ENCODE data around the gene SYNE3.

SYNE3 gene, protein sequence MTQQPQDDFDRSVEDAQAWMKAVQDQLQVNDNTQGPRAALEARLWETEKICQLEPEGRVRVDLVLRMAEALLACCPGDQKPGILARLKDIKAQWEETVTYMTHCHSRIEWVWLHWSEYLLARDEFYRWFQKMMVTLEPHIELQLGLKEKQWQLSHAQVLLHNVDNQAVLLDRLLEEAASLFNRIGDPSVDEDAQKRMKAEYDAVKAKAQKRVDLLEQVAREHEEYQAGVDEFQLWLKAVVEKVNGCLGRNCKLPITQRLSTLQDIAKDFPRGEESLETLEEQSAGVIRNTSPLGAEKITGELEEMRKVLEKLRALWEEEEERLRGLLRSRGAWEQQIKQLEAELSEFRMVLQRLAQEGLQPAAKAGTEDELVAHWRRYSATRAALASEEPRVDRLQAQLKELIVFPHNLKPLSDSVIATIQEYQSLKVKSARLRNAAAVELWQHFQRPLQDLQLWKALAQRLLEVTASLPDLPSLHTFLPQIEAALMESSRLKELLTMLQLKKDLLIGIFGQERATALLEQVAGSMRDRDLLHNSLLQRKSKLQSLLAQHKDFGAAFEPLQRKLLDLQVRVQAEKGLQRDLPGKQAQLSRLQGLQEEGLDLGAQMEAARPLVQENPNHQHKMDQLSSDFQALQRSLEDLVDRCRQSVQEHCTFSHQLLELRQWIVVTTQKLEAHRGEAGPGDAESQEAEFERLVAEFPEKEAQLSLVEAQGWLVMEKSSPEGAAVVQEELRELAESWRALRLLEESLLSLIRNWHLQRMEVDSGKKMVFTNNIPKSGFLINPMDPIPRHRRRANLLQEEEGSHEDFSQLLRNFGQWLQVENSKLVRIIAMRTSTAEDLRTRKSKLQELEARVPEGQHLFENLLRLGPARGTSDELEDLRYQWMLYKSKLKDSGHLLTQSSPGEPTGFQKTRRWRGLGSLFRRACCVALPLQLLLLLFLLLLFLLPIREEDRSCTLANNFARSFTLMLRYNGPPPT

DNA sequence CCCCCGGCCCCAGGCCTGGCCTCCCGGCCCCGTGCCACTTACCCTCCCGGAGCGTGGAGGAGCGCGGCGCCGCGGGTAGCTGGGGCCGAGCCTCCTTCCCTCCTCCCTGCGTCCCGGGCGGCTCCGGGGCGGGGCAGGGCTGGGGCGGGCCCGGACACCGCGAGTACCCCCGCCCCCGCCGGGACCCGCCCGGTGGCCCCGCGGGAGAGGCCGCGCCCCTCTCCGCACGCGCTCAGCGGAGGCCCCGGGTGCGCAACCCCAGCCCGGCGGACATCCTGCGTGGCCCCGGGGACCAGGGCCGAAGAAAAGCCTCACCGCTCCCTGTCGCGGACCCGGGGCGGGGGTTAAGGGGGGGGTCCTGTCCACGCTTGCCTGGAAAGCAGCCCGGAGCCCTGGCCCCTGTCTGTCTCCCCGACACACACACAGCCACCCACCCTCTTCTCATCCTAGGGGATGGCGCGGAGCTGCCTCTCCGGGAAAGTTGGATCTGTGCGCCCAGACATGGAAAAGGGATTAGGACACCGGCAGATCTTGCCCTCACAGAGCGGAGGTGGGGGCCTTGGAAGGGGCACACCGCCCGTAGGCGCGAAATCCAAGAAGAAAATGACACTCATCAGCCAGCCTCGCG is at the start of gene SYNE3:
Gene SYNE3, minus strand, starts transcription at position 97 of the 628 bp plus-strand sequence. CDS start 40,829 bp downstream, outside the sequence.
- peak; percentile 45 for DNase-seq

DNA sequence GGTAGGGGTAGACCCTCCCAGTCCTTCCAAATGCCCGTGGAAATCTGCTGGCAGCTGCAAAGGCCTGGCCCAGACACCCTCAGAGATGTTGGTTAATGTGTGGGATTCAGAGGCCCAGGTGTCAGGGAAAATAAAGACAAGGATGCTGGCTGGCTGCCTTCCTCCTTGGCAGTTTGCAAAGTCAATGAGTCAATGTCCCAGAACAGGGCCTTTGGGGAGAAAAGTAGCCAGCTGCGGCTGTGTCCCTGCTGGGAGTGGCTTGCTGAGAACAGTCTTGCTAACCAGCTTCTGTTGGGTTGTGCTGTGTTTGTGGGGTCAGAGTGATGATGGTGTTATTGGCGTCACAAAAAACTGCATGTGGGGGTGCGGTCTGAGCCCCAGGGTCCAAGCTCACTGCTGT is 47.6 kb upstream of the SYNE3 start:
- no peak for DNase-seq

DNA sequence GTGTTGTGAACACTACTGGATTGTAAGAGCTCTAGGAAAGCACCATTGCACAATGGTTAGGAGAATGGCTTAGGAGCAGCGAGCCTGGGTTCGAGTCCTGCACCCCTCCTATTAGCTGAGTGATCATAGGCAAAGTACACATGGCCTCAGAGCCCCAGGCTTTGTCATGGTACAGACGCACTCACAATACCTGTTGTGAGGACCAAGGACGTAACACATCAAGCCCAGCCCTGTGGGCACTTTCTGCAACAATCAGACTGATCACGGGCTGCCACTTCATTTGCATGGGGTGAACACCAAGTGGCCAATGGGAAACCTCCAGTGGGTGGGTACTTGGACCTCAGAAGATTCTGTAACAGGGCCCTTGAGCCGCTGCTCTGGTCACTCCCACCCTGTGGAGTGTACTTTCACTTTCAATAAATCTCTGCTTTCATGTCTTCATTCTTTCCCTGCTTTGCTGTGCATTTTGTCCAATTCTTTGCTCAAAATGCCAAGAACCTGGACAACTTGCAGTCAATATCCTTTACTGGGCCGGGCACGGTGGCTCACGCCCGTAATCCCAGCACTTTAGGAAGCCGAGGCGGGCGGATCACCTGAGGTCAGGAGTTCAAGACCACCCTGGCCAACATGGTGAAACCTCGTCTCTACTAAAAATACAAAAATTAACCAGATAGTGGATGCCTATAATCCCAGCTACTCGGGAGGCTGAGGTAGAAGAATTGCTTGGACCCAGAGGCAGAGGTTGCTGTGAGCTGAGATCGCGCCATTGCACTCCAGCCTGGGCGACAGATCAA is 46.6 kb upstream of the SYNE3 start:
- DNase-seq: no peak

DNA sequence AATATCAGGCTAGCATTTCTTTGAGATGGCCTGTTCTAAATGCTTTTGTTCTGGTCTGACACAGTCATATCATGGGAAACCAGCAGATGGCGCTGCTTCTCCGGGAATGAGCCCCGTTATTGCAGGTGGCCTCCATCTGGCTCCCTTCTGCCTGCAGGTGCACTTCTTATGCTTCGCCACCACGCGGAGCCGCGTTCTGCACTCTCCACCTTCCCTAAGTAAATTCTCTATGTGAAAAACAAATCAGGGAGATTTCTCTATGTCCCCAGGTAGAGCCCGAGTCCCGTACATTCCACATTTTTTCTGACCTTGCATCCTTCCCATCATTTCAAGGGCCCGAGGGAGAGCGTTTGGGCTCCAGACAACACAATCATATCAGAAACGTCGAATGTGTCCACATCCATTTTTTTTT is 44.6 kb upstream of the SYNE3 start:
- DNase-seq: peak; percentile 82

DNA sequence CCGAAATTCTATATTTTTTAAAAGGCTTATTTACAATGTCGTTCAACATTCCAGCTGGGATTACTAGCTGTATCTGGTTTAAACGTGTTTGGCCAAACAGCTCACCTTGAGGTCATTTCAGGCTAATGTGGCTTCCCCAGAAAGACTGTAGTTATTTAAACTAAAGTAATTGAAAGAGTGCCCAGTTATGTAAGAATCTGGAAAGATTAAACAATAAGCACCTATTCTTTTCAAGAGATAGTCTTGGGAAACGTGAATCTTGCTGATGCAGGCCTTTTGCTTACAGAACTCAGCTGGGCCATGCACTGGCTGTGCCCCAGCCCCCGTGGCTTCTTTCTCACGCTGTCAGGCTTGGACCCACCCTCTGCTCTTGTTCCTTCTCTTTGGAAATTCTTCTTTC is 42.8 kb upstream of the SYNE3 start:
- no peak for DNase-seq

DNA sequence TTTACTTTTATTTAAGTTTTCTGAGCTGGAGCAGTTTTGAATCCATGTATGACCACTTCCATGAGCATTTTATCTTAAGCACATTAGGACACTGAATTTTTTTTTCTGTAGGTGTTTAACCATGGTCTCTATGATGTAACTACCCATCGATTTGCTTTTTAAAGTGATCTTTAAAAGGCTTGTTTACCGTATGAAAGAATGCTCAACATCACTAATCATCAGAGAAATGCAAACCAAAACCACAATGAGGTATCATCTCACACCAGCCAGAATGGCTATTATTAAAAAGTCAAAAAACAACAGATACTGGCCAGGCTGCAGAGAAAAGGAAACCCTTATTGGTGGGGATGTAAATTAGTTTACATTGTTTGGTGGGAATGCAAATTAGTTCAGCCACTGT is 41.4 kb upstream of the SYNE3 start:
- no peak for DNase-seq

DNA sequence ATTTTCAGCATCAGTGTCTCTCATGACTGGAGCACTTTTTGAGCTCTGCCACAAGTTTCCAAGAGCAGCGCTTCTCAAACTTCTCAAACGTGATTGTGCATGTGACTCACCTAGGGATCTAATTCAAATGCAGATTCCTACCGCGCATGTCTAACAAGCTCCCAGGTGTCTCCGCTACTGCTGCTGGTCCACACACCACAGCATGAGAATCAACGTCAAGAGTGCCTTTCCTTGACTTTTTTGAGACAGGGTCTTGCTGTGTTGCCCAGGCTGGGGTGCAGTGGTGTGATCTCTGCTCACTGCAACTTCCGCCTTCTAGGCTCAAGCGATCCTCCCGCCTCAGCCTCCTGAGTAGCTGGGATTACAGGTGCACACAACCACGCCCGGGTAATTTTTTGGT is 40.8 kb upstream of the SYNE3 start:
- no peak for DNase-seq

DNA sequence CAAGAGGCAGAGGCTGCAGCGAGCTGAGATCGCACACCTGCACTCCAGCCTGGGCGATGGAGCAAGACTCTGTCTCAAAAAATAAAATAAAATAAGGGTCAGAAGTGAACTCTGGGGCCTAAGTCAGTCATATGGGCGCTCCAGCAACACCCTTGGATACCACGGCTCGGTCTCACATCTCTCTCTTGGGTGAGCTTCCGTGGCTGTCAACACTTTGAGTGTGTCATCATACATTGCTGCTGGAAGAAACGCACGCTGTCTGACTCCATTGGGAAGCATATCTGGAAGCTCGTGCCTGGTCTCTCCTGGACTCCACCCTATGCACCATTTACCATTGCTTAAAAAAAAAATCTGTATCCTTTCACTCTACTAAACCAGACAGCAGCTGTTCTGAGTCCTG is 38.6 kb upstream of the SYNE3 start:
- DNase-seq: no peak

DNA sequence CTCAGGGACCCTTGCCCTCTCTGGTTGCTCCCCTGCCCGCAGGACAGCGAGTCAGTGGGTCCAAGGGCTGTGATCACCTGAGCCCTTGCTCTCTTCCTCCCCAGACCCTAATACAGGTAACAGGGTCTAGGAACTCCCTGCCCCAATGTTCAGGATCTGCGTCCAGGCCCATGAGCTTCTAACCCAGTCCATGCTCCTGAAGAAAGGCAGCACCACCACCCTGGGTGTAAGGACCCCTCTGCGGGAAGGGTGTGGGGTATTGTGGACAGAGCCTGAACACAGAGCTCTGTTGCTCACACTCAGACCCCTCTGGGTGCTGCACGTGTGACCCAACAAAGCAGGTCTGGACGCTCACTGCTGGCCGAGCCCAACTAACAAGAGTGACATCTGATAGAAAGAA is 36.7 kb upstream of the SYNE3 start:
- DNase-seq: no peak

DNA sequence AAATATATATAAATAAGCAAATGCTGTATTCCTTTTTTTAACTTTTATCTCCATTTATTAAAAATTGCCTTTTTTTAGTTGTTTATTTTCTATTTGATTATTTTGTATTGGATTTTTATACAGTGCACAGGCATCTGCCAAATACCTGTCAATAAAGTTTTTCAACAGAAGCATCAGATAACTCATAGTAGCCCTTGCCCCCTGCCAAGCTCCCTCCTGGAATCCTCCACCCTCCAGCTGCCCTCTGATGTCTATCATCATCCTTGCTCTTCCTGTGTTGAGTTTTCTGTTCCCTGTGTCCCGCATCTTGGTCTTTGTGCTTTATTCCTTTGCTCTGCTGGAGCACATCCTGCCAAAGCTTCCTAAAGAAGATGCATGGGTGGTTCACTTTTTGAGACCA is 35.0 kb upstream of the SYNE3 start:
- DNase-seq: no peak

DNA sequence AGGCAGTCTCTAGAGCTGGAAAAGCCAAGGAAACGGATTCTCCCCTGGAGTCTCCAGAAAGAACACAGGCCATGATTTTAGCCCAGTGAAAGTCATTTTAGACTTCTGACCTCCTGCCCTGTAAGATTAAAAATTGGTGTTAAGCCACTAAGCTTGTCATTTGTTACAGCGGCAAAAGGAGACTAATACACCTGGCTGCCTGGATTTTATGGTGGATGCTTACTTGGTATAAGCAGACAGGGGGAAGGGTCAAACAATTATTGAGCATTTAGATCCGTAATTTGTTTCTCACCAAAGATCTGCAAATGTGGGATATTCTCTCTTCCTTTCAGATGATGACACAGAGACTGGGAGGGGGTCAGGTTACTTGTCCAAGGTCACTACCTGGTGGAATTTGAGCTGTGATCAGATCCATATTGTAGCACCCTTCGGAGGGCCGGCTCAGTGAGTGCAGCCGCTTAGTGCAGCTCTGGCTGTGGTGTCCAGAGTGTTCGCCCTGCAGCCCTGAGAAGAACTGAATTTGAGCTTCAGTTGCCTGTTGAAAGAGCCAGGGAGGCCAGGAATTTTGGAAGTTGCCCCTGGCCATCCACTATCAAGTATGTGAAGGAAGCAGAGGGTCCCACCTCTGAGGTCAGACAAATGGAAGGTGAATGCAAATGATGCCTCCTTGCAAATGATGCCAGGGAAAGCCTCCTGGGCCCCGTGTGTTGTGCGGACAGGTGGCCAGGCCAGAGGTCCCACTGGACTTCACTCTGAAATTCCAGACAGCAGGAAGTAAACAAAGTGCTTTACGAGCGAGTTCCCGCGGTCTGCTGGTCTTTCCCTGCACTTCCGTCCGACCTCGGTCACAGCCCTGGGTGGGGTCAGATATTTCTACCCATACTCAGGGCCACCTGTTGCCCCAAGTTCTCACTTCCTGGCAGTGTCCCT is 33.5 kb upstream of the SYNE3 start:
- DNase-seq: no peak

DNA sequence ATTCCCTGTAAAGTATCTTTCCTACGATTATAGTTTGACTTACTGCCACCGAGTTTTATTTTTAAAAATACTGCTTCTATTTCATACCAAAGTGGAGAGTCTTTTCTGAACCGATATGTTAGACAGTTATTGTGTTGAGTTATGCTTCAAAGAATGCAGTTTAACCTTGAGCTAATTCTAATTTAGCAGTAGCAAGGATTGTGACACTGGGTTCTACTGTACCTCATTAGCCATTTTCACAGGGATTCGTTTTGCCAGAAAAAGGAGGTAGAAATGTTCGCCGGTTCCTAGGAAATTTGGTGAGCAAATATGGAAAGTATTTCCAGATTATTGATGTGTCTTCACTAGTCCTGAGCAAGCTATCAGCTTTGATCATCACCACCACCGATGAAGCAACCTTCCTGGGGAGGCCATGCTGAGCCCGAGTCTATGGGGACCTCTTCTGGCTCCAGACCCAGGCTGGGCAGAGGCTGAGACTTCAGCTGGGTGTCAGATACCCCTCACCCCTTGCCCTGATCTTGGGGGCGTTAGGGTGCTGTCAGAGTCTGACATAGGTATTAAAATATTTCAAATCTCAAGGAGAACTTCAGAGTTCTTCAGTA is 32.0 kb upstream of the SYNE3 start:
- DNase-seq: no peak

DNA sequence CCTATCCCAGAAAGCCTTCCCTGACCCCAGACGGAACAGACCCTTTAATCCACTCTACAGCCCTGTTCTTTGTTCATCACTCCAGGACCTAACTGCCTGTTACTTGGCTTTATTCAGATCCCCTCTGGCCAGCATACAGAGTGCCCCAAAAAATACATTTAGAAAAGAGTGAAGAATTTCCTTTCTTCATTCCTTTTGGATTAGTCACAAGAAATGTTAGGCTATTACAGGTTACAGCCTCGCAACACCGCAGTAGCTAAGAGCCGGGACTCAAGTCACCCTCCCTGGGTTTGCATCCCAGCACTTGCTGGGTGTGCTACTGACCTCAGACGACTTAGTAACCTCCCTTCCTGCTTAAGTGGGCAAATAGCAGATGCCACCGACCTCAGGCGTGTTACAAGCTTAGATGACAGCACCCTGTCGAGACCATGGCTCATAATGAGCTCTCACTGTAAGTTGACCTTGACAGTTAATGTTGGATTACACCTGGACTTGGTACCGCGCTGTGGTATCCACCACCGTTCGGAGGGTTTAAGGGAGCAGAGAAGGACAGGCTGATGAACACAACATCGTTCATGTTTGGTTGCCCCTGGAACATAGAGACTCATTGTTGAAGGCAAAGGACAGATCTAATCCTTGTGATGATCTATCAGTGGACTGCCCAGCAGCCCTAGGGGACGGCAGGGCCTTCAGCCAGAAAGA is 31.3 kb upstream of the SYNE3 start:
- no peak for DNase-seq

DNA sequence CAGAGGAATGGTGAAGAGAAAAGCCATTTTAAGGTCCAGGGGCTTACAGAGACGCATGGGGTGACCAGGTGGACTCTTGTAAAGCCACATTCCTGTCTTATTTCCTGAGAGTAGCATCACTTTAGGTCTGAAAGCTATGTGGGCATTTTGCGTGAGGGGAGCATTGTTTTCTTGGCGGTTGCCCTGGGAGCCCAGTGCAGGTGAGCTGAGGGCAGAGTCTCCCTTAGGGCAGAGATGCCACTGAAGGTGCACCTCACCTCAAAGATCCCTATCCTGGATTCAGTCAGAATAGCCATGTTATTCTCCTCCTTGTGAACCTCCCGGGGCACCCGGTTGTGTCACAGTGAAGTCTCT is 30.8 kb upstream of the SYNE3 start:
- no peak for DNase-seq

DNA sequence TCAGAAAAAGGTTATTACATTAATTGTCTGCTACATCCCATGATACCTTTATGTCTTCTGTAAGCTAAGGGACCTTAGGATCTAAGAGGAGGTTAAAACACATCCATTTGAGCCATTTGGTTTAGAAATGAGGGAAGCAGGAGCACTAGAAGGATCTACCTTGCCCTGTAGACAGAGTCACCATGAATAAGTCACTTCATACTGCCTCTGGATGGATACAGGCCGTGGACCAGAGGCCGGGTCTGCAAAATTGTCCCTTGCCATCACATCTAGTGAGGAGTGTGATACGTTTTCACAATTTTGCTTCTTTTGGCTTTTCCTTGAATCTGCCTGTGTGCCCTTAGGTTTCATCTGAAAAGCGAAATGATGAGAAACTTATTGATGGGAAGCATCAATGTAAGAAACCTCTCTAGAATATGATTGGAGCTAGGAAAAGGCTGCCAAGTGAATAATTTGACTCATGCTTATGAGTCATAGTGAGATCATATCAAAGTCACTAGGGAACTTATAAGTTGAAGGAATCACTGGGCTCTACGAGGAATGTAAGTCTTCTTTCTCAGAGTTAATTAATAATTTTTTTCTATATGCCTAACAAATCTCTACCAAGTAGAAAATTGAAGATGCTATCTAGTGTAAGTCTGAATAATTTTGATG is 29.2 kb upstream of the SYNE3 start:
- DNase-seq: no peak

DNA sequence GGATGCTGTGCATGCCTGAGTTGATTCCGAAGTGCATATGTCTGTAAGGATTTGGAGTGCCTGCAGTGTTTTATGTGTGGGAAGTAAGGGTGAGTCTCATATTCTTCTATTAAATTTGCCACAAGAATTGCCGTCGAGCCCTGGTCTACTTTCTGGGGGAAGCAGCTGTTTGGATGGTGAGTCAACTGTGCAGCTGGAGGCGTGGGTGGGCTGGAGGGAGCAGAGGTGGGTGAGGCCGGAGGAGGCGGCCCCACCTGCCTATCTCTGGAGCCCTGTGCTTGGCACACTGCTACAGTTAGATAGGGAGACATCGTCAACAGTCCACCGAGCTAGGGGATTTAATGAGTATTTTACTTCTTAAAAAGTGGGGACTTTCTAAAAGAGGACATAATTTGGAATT is 28.1 kb upstream of the SYNE3 start:
- DNase-seq: no peak

DNA sequence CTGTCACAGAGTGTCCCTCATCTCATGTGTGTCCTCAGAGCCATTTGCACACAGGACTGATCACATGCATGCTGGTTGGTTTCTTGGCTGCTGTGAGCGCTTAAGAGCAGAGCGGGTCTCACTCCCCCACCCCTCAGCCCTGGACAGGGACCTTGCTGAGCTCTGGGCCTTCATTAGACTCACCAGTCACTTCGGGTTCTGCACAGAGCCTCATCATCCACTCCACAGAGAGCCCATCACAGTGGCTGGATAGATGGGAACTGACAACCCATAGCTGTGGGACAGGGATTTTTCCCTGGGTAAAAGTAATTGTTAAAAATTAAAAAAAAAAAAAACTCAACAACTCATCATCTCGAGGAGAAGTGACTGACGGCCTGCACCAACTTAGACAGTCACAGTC is 26.6 kb upstream of the SYNE3 start:
- DNase-seq: no peak

DNA sequence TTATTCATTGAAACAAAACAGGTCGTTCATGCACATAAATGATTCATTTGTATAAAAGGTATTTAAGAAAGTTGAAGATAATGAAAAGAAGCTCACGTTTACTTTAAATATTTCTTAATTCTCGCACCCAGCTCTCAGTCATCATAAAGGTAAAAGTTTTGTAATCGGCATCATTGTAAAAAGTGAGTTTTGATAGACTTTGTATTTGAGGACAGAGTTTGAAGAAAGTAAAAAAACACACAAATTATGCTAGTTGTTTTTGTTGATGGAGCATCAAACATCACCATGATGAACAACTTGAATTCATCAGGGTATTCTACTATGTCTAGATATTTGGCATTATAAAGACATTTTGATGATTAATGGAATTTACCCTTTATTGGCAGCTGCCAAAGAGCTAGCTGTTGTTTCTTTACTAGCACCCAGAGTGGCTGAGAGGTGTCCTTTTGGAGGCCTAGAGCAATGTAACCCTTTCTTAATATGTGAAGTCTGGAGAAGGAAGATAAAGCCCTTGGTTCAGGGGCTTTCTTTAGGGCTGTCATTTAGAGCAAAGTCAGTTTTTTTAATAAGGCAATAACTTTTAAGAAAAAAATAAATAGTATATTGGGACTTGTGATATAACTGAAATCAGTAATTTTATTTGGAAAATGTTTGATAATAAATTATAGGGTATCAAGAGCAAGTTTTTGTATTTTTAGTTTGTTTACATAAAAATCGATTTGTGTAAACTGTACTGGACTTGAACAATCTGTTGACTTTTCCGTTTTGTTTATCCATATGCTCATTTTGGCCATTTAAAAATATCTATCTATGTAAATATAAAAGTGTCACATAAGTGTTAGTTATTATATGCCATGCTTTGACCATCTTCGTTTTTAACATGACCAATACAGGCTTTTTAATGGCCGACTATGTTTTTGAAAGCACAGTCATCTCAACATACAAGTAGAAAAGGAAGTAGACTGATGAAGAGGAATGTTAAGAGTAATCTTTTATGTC is 25.8 kb upstream of the SYNE3 start:
- no peak for DNase-seq

DNA sequence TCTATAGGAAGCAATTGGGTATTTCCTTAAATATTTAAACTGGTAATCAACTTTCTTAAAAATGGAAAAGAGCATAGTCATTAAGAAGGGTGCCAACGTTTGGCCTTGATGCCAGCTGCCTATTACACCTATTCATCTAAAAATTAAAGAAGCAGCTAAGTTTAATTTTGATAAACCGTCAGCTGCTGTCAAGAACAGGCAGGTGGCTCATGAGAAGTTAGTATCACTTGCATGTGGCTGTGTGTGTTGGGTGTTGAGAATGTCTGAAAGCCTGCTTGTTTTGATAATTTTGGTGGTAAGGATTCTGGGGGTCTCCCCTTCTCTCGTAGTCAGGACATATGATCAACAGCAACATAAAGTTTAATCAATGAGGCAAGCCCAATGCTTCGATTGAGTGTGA is 24.9 kb upstream of the SYNE3 start:
- DNase-seq: no peak
